ENCODE results near the gene RPS6KA5. TPM values are rescaled to one million over a fixed set of nuclear protein-coding genes. Genes with fewer than 3 reads are reported as not detected.
"Not testable (repeated sequence)": the region's sequence is repeated elsewhere in the genome, so short reads cannot be mapped to it uniquely, and the experiment has no call there.

RPS6KA5 gene
- total and polyA plus RNA-seq, 10 donors: 1.4 to 17.8 (median 8.5) TPM

- intact Hi-C loops (cut with DNase I; ENCODE audit: low total_unique reads): no loop called here
- Histone ChIP-seq H3K4me3 (no peak overlapping the region), H3K36me3 (no peaks in the 10 kb centered on the region), H3K27me3 (replicated peaks in 1 of 7) (no peaks in the 10 kb centered on the region), H3K4me1 (no peaks in the 10 kb centered on the region), H3K27ac (no peak overlapping the region), H3K9me3 (no peaks in the 10 kb centered on the region)
- WGBS, 5 donors: 73 to 94% (median 91%) methylated on average over 3 of the region's 3 CpGs
- DNase-seq: no peak
- no peak for TF ChIP-seq POLR2AphosphoS5 (IDR thresholded peaks at IDR 0.05)
- TF ChIP-seq POLR2A (IDR thresholded peaks at IDR 0.05): no peak
- no peak for TF ChIP-seq CTCF (IDR thresholded peaks at IDR 0.05 in 8 of 11, conservative IDR thresholded peaks at IDR 0.05 in 3 of 11)
Observed at GRCh38 chr14:91098591-91098990, 38.1 kb upstream of the RPS6KA5 start.

GRCh38 chr14:91097657-91098056, 37.2 kb upstream of the RPS6KA5 start:
- intact Hi-C loops (cut with DNase I; ENCODE audit: low total_unique reads); H3K4me3 ChIP-seq; H3K9me3 ChIP-seq; H3K4me1 ChIP-seq; H3K27me3 ChIP-seq (replicated peaks in 1 of 7); H3K36me3 ChIP-seq; DNase-seq; H3K27ac ChIP-seq: not testable (repeated sequence)
- WGBS, 5 donors: 85 to 94% (median 93%) methylated on average over 5 of the region's 5 CpGs

- no peaks in the 10 kb centered on the region for H3K36me3 ChIP-seq
- H3K9me3 ChIP-seq: no peaks in the 10 kb centered on the region
- no peaks in the 10 kb centered on the region for H3K27me3 ChIP-seq (replicated peaks in 1 of 7)
- DNase-seq: no peak
- no peak for TF ChIP-seq CTCF (IDR thresholded peaks at IDR 0.05 in 8 of 11, conservative IDR thresholded peaks at IDR 0.05 in 3 of 11)
- TF ChIP-seq POLR2AphosphoS5 (IDR thresholded peaks at IDR 0.05): no peak
- TF ChIP-seq POLR2A (IDR thresholded peaks at IDR 0.05): no peak
- 76 to 85% (median 82%) methylated on average over 8 of the region's 8 CpGs for WGBS, 5 donors
- H3K4me3 ChIP-seq: no peak overlapping the region
- H3K27ac ChIP-seq: no peak overlapping the region
- no peaks in the 10 kb centered on the region for H3K4me1 ChIP-seq
- intact Hi-C loops (cut with DNase I; ENCODE audit: low total_unique reads): no loop called here
Observed at GRCh38 chr14:91095178-91095577, 34.7 kb upstream of the RPS6KA5 start.

GRCh38 chr14:91094772-91095171, 34.3 kb upstream of the RPS6KA5 start:
- no peak for DNase-seq
- no peaks in the 10 kb centered on the region for H3K9me3 ChIP-seq
- H3K27me3 ChIP-seq (replicated peaks in 1 of 7): no peaks in the 10 kb centered on the region
- WGBS, 5 donors: 85 to 96% (median 94%) methylated on average over 4 of the region's 4 CpGs
- H3K27ac ChIP-seq: no peak overlapping the region
- no peaks in the 10 kb centered on the region for H3K4me1 ChIP-seq
- intact Hi-C loops (cut with DNase I; ENCODE audit: low total_unique reads): no loop called here
- no peak overlapping the region for H3K4me3 ChIP-seq
- H3K36me3 ChIP-seq: no peaks in the 10 kb centered on the region
- TF ChIP-seq POLR2A (IDR thresholded peaks at IDR 0.05): no peak
- TF ChIP-seq POLR2AphosphoS5 (IDR thresholded peaks at IDR 0.05): no peak
- TF ChIP-seq CTCF (IDR thresholded peaks at IDR 0.05 in 8 of 11, conservative IDR thresholded peaks at IDR 0.05 in 3 of 11): no peak

- H3K36me3 ChIP-seq; H3K27ac ChIP-seq; H3K4me3 ChIP-seq; intact Hi-C loops (cut with DNase I; ENCODE audit: low total_unique reads); H3K27me3 ChIP-seq (replicated peaks in 1 of 7); DNase-seq; H3K4me1 ChIP-seq; H3K9me3 ChIP-seq: not testable (repeated sequence)
- 88 to 95% (median 95%) methylated on average over 14 of the region's 14 CpGs for WGBS, 5 donors
Observed at GRCh38 chr14:91093743-91094472, 33.5 kb upstream of the RPS6KA5 start.
